LNCaP clone FGC (cell line): Measurements from ENCODE around the gene CYYR1.

Source experiments
- DNase-seq: peaks from one replicate; pipeline ENCODE4 v3.0.0-alpha.2; 2011; ENCODE audit warnings: low read depth
- H3K4me3 ChIP-seq: 2 replicates; pipeline ENCODE4 v1.5.1; 2011; ENCODE audit warnings: mild to moderate bottlenecking, low read depth, low read length, control low read depth
- TF ChIP-seq, protein P1 (sequence below): IDR thresholded peaks from 2 replicates; pipeline ENCODE4 v1.5.1; 2012; ENCODE audit warnings: mild to moderate bottlenecking; ENCODE audit not compliant: control insufficient read depth, insufficient read depth; ENCODE audit errors: extremely low read depth

CYYR1 gene

DNA sequence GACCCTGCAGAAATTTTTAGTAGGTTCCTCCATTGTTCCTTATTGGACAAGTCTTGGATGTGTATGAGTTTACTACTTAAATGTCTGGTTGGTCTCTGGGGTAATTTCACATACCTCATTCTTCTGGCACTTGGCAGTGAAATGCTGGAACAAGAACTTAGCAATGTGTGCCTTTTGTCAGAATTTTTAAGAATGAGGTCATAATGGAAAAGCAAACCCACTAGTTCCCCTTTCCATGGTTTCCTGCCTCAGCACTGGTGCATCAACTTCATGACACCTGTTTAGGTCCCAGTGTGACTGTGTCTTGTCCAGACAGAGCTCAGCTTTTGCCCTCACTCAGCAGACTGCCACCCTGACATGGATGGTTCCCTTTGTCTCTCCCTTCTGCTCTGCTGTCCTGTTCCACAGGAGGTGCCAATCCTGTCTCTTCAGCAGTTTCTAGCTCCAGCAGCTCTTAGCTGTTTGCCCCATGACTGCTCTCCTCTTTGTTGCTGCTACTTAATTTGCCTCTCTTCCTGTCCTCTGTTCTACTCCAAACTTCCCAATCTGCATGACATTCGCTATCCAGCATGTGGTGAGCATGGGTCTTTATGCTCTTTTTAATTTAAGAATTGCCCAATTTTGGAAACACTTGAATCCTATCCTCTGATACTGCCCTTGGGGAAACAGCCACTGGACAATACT, 135.6 kb downstream of the CYYR1 start:
- H3K4me3 ChIP-seq = no peak overlapping the region
- no peak for DNase-seq
- TF ChIP-seq, protein P1, sequence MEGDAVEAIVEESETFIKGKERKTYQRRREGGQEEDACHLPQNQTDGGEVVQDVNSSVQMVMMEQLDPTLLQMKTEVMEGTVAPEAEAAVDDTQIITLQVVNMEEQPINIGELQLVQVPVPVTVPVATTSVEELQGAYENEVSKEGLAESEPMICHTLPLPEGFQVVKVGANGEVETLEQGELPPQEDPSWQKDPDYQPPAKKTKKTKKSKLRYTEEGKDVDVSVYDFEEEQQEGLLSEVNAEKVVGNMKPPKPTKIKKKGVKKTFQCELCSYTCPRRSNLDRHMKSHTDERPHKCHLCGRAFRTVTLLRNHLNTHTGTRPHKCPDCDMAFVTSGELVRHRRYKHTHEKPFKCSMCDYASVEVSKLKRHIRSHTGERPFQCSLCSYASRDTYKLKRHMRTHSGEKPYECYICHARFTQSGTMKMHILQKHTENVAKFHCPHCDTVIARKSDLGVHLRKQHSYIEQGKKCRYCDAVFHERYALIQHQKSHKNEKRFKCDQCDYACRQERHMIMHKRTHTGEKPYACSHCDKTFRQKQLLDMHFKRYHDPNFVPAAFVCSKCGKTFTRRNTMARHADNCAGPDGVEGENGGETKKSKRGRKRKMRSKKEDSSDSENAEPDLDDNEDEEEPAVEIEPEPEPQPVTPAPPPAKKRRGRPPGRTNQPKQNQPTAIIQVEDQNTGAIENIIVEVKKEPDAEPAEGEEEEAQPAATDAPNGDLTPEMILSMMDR = no peak

DNA sequence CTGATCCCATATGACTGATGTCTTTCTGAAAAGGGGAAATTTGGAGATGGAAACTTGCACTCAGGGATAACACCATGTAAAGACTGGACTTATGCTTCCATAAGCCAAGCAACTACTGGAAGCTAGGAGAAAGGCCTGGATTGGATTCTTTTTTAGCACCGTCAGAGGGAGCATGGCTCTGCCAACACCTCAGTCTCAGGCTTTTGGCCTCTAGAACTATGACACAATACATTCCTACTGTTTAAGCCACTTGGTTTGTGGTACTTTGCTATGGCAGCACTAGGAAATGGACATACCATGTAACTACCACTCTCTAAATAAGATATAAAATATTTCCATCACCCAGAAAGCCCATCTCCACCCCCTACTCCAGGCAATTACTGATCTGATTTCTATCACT, 139.7 kb downstream of the CYYR1 start:
- H3K4me3 ChIP-seq = no peak overlapping the region
- DNase-seq = no peak
- TF ChIP-seq, protein P1 = no peak

DNA sequence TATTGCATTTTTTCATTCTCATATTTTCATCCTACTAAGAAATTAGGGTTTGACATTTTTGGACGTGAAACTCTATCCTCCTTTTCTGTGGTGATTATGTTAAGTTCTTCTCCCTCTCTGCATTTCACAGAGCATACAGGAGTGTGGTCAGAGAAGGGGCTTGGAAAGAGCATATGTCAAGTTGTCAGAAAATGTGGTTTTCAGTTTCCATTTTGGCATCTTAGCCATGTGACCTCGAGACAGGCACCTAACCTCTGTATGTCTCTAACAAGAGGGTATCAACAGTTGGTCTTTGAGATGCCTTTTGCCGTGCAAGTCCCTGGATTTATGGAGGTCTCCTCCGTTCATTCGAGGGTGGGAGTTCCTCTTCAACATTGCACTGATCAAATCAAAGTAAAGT, 140.7 kb downstream of the CYYR1 start:
- no peak overlapping the region for H3K4me3 ChIP-seq
- no peak for DNase-seq
- TF ChIP-seq, protein P1 = no peak

DNA sequence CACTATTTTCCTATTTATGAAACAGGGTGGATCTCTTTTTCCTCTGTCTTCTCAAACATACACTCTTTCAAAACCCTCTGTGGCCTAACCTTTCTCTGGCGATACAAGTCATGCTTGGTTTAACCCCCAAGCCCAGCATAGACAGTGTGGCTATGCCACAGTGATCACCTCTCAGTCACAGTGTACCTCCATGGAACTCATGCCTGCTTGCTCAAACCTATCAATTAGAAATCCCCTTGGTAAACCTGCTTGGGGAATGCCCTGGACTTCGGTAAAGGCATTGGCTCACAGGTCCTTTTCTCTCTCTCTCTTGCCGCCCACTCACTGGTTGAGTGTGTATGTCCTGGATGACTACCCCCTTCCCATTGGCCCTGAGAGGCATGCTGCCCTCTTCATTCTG, 147.5 kb downstream of the CYYR1 start:
- TF ChIP-seq, protein P1 = no peak

DNA sequence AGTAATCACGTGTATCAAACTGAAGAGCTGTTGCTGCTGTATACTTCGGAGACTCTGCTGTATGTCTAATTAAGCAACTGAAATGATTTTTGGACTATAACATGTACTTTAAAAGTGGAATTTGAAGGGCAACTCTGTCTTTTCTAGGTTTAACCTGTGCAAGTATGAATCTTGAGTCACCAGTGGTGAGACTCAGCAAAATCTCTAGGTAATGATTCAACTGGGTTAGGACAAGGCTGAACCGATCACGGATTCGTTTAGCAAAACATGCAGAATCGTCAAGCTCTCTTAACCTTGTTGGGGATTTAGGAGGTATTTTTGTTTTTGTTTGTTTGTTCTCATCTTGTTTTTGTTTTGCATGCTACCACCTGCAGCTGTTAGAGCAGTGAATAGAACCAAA, 149.6 kb downstream of the CYYR1 start:
- H3K4me3 ChIP-seq = no peak overlapping the region
- TF ChIP-seq, protein P1 = no peak

More for the DNA sequence above, 147.5 kb downstream of the CYYR1 start:
- H3K4me3 ChIP-seq = no peak overlapping the region
- no peak for DNase-seq

DNA sequence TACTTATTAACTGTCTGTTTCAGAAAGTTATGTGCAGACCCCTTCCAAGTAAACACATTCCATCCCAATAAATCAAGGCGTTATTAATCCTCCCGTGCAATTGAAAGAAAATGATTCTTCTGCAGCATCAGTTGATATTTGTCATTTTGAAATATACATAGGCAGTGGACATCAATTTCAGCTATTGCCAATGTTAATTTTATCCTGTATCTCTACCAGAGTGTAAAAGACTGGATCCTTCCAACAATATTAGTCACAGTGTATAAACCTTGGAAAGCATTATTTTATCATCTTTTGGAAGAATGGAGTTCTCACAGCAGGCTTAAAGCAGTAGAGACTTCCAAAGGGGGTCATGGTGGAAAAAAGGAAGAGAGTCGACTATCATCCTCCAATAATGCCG, 150.4 kb downstream of the CYYR1 start:
- TF ChIP-seq, protein P1 = no peak
- H3K4me3 ChIP-seq = no peak overlapping the region
- no peak for DNase-seq

More for the DNA sequence above, 149.6 kb downstream of the CYYR1 start:
- DNase-seq = no peak

DNA sequence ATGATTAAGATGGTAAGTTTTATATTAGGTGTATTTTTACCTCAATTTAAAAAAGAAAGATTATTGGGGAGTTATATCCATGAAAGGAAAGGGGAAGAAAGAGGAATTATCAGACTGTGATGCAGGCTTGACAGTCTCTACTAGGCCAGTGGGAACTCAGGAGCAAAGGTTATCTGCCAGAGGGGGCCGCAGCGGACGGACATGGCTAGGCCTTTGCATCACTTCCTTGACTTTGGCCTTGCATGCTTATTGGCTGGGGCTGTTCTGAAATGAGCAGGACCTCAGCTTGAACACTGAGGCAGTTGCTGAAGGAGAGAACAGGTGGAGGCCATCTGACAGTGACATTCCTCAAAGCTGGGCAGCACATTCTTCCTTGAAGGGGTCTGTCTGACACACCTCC, 150.9 kb downstream of the CYYR1 start:
- no peak for DNase-seq
- no peak overlapping the region for H3K4me3 ChIP-seq
- TF ChIP-seq, protein P1 = no peak
